OCI-LY3 (cell line): ENCODE data around the gene NCKAP5.

Experiments
- EZH2phosphoT487 ChIP-seq: fragments of 200-600 bp; shearing (Covaris generic); IDR thresholded peaks from 2 replicates; pipeline ENCODE4 v1.6.1; 2018; ENCODE audit warnings: antibody characterized with exemption, mixed run types, low read depth
- TF ChIP-seq, protein P1 (sequence below): fragments of 200-600, 300-600 bp; sonication (generic); IDR thresholded peaks from 2 replicates; pipeline ENCODE4 v1.5.1; 2014; ENCODE audit warnings: antibody characterized with exemption, low read length, low read depth

DNA sequence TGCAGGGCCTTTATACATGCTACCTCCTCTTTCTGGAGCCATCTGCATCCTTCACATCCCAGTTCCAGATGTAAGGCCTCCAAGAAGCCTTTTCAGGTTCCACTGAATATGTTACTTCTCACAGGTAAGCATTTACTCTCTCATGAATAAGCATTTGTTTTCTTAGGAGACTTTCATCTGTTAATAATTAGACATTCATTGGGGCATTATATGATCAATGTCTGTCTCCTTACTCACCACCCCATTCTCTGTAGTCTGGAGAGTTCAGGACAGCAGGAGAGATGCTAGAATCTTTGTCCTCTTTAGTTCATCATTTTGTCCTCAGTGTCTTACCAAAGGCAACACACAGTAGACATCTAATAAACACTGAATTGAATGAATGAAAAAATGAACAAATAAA is 185.7 kb downstream of the NCKAP5 start:
- TF ChIP-seq, protein P1, sequence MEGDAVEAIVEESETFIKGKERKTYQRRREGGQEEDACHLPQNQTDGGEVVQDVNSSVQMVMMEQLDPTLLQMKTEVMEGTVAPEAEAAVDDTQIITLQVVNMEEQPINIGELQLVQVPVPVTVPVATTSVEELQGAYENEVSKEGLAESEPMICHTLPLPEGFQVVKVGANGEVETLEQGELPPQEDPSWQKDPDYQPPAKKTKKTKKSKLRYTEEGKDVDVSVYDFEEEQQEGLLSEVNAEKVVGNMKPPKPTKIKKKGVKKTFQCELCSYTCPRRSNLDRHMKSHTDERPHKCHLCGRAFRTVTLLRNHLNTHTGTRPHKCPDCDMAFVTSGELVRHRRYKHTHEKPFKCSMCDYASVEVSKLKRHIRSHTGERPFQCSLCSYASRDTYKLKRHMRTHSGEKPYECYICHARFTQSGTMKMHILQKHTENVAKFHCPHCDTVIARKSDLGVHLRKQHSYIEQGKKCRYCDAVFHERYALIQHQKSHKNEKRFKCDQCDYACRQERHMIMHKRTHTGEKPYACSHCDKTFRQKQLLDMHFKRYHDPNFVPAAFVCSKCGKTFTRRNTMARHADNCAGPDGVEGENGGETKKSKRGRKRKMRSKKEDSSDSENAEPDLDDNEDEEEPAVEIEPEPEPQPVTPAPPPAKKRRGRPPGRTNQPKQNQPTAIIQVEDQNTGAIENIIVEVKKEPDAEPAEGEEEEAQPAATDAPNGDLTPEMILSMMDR: no peak
- no peak for TF ChIP-seq EZH2phosphoT487
